Subcutaneous abdominal adipose tissue (tissue), 5 donors: ENCODE data around the gene NUP107.
A peak's percentile ranks its signal among the peaks of the same experiment; 100 is the strongest.
"Not testable (repeated sequence)": the region's sequence is repeated elsewhere in the genome, so short reads cannot be mapped to it uniquely, and the experiment has no call there.

Source experiments
- H3K27ac ChIP-seq: one replicate; pipeline ENCODE4 v1.7.0; 2013; ENCODE audit warnings: low read depth, mild to moderate bottlenecking, inconsistent platforms, low read length, moderate library complexity
- H3K27me3 ChIP-seq, 5 donors: one replicate each; pipeline ENCODE4 v1.7.0; 2013; ENCODE audit warnings: low read length in 5 of 5, inconsistent platforms in 1 of 5; ENCODE audit not compliant: control insufficient read depth in 5 of 5, insufficient read depth in 4 of 5
- H3K36me3 ChIP-seq, 5 donors: one replicate each; pipeline ENCODE4 v1.7.0; 2013; ENCODE audit warnings: low read length in 5 of 5; ENCODE audit not compliant: control insufficient read depth in 5 of 5, insufficient read depth in 5 of 5
- H3K4me1 ChIP-seq, 5 donors: one replicate each; pipeline ENCODE4 v1.7.0; 2013; ENCODE audit warnings: low read length in 5 of 5, mild to moderate bottlenecking in 3 of 5, moderate library complexity in 1 of 5; ENCODE audit not compliant: control insufficient read depth in 5 of 5, insufficient read depth in 5 of 5
- H3K4me3 ChIP-seq, 5 donors: one replicate each; pipeline ENCODE4 v1.7.0; 2013; ENCODE audit warnings: low read length in 5 of 5, low read depth in 1 of 5
- H3K9ac ChIP-seq, 5 donors: one replicate each; pipeline ENCODE4 v1.7.0; 2013; ENCODE audit warnings: low read length in 5 of 5, mild to moderate bottlenecking in 4 of 5, moderate library complexity in 3 of 5
- H3K9me3 ChIP-seq, 5 donors: one replicate each; pipeline ENCODE4 v1.7.0; 2013; ENCODE audit warnings: low read length in 5 of 5; ENCODE audit not compliant: control insufficient read depth in 5 of 5
- donor health status: healthy.
- donor health status: healthy.
- donor health status: healthy.
- donor health status: healthy.
- donor health status: healthy.

NUP107 gene

DNA sequence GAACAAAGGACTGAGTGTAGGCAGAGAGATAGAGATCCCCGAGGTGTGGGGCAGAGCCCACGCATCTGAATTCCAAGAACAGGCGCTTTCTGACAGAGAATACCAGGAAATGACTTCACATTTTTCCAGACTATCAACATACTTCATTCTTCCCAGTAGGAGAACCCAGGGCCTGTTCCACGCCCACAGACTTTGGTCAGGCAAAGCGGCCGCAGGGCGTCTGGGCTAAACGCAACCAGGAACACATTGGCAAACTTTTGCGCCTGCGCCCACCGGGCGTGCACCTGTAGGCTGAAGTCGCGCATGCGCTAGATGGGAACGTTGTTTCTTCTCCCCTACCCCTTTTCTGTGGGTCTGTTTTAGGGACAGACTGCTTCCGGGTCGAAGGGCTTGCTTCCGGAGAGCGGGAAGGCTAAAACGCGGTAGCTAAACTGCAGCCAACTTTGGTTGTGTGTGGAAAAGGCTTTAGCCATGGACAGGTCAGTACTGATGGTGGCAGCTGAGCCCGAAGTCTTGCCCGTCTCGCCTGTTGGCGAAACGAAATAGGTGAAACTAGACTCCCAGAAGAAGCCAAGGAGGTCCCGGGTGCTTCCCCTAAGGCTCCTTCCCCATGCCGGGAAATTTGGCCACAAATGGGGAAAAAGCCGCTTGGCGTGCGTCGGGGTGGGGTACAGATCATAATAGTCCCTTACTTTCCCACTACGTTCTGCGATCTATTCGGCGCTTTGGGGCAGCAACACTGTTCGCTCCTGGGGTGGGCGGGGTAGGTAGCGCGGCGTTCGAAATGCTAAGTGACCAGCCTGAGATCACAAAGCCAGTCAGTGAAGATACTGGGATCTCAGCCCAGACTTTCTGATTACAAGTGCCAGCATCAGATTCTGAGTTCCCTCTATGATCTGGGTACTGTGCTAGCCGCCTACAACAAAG, at the start of gene NUP107:
TSS of gene NUP107 (plus strand) at position 384 of the 927 bp plus-strand sequence. CDS start at position 472, 88 bp downstream.
- Histone ChIP-seq H3K4me1 (peaks cover 6 to 34% (median 21%) of the 10 kb centered on the region in 5 donors), H3K27me3 (no peaks in the 10 kb centered on the region), H3K9ac (peak within 1 kb of the TSS; percentile 90 to 99 (median 98)), H3K27ac (peak within 1 kb of the TSS; percentile 97), H3K4me3 (peak within 1 kb of the TSS; percentile 89 to 99 (median 98)), H3K9me3 (no peaks in the 10 kb centered on the region), H3K36me3 (peaks cover 0 to 14% (median 12%) of the 10 kb centered on the region in 5 donors)

- H3K4me1 ChIP-seq, result peaks cover 0 to 27% (median 20%) of the 10 kb centered on the region in 5 donors
- not testable (repeated sequence) for H3K27ac ChIP-seq, H3K9ac ChIP-seq, H3K4me3 ChIP-seq, H3K36me3 ChIP-seq, H3K27me3 ChIP-seq, H3K9me3 ChIP-seq
Observed at GRCh38 chr12:68637439-68637838, 49.3 kb upstream of the NUP107 start.

DNA sequence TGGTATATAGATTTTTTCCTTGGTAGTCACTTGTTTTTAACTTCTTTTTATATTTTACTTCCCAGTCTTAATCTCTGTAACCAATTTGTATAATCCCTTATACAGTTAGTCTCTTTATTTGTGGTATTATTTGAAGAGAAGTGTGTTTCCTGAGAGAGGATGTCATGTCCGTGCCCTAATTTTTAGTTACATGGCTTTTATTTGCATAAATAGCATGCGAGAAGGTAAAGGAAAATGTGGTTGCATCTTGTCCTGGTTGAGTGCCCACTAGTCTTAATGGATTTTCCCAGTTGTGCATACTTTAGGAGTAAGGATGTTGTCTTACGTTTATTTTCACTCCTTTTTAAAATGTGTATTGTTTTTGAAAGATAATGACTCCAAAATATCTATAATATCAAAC, 48.6 kb upstream of the NUP107 start:
- H3K4me1 ChIP-seq, result peaks cover 0 to 27% (median 20%) of the 10 kb centered on the region in 5 donors
- H3K9ac ChIP-seq, result no peak overlapping the region
- H3K9me3 ChIP-seq, result no peaks in the 10 kb centered on the region
- H3K27me3 ChIP-seq, result no peaks in the 10 kb centered on the region
- no peak overlapping the region for H3K27ac ChIP-seq
- no peak overlapping the region for H3K4me3 ChIP-seq
- peaks cover 0 to 2% (median 0%) of the 10 kb centered on the region in 5 donors for H3K36me3 ChIP-seq

GRCh38 chr12:68638721-68639395, 47.9 kb upstream of the NUP107 start:
- peaks cover 0 to 2% (median 0%) of the 10 kb centered on the region in 5 donors for H3K36me3 ChIP-seq
- no peak overlapping the region for H3K27ac ChIP-seq
- H3K27me3 ChIP-seq, result no peaks in the 10 kb centered on the region
- peaks cover 0 to 27% (median 17%) of the 10 kb centered on the region in 5 donors for H3K4me1 ChIP-seq
- H3K4me3 ChIP-seq, result no peak overlapping the region
- H3K9me3 ChIP-seq, result no peaks in the 10 kb centered on the region
- H3K9ac ChIP-seq, result no peak overlapping the region

DNA sequence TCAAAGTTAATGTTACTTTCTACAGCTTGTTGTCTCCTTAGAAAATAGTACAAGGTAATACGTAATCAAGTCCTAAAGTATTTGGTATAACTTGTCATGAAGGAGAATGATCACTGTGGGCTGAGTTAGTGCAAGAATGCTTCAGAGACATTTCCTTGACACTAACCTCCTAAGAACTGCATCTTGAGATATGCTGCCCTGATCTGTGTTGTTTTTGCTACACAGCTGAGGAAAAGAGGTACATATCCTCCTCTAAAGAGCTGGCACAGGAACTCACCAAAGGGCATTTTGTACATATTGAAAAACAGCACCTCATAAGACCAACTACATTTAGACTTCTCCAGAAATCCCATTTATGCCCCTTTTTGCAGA, 47.4 kb upstream of the NUP107 start:
- no peaks in the 10 kb centered on the region for H3K9me3 ChIP-seq
- H3K4me1 ChIP-seq, result peaks cover 0 to 24% (median 16%) of the 10 kb centered on the region in 5 donors
- no peak overlapping the region for H3K4me3 ChIP-seq
- H3K36me3 ChIP-seq, result peaks cover 0 to 2% (median 0%) of the 10 kb centered on the region in 5 donors
- H3K9ac ChIP-seq, result no peak overlapping the region
- H3K27me3 ChIP-seq, result no peaks in the 10 kb centered on the region
- H3K27ac ChIP-seq, result no peak overlapping the region

DNA sequence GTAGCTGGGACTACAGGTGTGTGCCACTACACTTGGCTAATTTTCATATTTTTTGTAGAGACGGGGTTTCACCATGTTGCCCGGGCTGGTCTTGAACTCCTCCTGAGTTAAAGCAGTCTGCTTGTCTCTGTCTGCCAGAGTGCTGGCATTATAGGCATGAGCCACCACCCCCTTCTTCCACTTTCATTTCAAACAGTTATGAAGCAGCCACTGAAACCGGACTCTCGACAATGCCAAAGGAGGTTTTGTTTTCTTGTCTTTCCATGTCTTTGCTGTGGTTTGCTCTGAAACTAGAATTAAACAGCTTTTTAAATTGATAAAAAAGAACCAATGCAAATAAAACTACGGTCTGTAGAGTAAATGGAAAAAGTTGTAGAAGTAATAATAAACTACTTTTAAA, 45.6 kb upstream of the NUP107 start:
- H3K27me3 ChIP-seq, result no peaks in the 10 kb centered on the region
- H3K4me3 ChIP-seq, result no peak overlapping the region
- H3K36me3 ChIP-seq, result peaks cover 0 to 2% (median 0%) of the 10 kb centered on the region in 5 donors
- no peak overlapping the region for H3K27ac ChIP-seq
- H3K9me3 ChIP-seq, result no peaks in the 10 kb centered on the region
- peak overlapping the region in 1 of 5 donors; percentile 19 for H3K9ac ChIP-seq
- H3K4me1 ChIP-seq, result peaks cover 0 to 20% (median 6%) of the 10 kb centered on the region in 5 donors

GRCh38 chr12:68646484-68646883, 40.3 kb upstream of the NUP107 start:
- peaks cover 8 to 17% (median 15%) of the 10 kb centered on the region in 5 donors for H3K36me3 ChIP-seq
- H3K9ac ChIP-seq, result no peak overlapping the region
- no peaks in the 10 kb centered on the region for H3K9me3 ChIP-seq
- peaks cover 0 to 16% (median 8%) of the 10 kb centered on the region in 5 donors for H3K4me1 ChIP-seq
- no peak overlapping the region for H3K27ac ChIP-seq
- no peaks in the 10 kb centered on the region for H3K27me3 ChIP-seq
- H3K4me3 ChIP-seq, result no peak overlapping the region

DNA sequence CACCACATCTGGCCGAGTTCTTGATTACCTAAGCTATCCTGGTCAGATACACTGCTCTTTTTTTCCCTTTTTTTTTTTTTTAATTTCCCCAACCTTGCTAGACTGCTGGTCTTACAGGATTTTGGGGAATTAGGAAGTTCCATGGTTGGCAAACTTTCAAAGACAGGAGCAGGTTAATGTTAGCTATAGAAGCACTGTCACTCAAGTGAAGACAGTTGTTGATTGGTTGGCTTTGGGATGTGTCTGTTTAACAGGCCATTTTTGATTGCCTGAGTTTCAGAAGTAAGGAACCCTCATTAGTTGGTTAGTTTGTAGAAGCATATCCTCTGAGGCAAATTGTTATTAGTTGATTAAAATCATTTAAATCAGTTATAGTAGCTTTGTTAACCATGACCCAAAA, 39.3 kb upstream of the NUP107 start:
- Histone ChIP-seq H3K4me1 (peaks cover 0 to 13% (median 8%) of the 10 kb centered on the region in 5 donors), H3K4me3 (no peak overlapping the region), H3K27me3 (no peaks in the 10 kb centered on the region), H3K9me3 (no peaks in the 10 kb centered on the region), H3K9ac (peak overlapping the region in 1 of 5 donors; percentile 21), H3K36me3 (peaks cover 8 to 24% (median 22%) of the 10 kb centered on the region in 5 donors), H3K27ac (peak overlapping the region; percentile 24)

DNA sequence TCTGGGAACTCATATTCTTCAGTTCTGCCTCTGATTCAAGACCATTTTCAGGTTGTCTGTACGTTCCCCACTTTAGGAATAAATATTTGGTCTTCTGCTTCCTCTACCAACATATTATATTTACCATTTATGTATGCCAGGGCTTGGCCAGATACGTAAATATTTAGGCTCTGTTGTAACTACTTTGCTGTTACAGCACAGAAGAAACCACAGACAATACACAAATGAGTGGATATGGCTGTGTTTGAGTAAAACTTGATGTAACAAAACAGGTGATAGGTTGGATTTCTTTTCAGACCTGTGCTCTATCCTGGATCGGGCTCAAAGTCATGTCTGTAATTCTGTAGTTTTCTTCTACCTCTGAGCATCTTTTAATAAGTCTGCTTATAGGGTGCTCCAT, 38.6 kb upstream of the NUP107 start:
- peaks cover 0 to 13% (median 8%) of the 10 kb centered on the region in 5 donors for H3K4me1 ChIP-seq
- H3K36me3 ChIP-seq, result peaks cover 9 to 31% (median 28%) of the 10 kb centered on the region in 5 donors
- H3K9me3 ChIP-seq, result no peaks in the 10 kb centered on the region
- no peaks in the 10 kb centered on the region for H3K27me3 ChIP-seq
- peak overlapping the region in 2 of 5 donors; percentile 21 to 25 for H3K9ac ChIP-seq
- H3K27ac ChIP-seq, result peak overlapping the region; percentile 24
- H3K4me3 ChIP-seq, result no peak overlapping the region
